ENCODE data around the gene CES3.

Gene CES3

DNA sequence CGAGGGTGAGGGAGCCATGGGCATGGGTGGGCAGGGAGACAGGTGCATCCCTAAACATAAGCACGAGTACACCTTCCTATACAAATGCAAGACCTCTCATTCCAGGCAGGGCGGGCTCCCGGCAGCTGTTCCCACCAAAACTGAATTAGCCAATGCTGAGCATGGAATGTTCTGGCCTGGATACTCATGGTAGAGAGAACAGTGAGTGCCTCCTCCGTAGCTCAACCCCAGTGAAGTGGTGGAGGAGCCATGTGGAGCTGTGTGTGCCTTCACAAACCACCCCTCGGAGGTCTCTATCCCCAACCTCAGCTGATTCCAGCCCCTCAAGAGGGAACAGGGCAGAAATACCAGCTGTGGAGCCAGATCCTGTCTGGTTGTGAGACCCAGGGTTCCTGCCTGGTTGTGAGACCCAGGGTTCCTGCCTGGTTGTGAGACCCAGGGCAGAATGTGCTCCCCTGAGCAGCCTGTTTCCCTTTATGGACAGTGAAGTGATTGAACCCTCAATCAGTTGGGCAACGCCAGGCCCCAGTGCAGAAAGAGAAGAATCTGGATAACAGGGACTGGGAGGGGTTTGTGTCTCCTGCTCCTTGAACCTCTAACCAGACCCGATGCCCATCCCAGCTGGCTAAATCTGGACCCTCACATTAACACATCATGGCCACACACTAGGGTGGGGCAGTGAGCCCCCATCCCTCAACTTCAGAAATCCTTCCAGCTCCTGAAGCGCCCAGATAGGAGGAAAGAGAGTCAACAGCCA, 40.0 kb upstream of the CES3 start:
- Histone ChIP-seq H3K4me3 (ENCODE audit: control insufficient read depth in 1 of 7, extremely low read depth in 1 of 7, insufficient read depth in 4 of 7, low read depth in 2 of 7, low read length in 6 of 7) (no peak overlapping the region), H3K27ac (ENCODE audit: insufficient read depth in 1 of 2, low read depth in 1 of 2, low read length in 2 of 2, poor library complexity in 1 of 2, severe bottlenecking in 2 of 2) (no peak overlapping the region), H3K9me3 (ENCODE audit: control extremely low read depth in 1 of 5, control insufficient read depth in 4 of 5, insufficient read depth in 2 of 5, low read depth in 1 of 5, low read length in 4 of 5) (no peaks in the 10 kb centered on the region), H3K36me3 (ENCODE audit: control insufficient read depth in 4 of 4, insufficient read depth in 4 of 4, low read length in 3 of 4) (no peaks in the 10 kb centered on the region), H3K4me1 (ENCODE audit: control extremely low read depth in 1 of 4, control insufficient read depth in 4 of 4, insufficient read depth in 4 of 4, low read length in 3 of 4) (peaks cover 0 to 12% (median 10%) of the 10 kb centered on the region in 4 experiments), H3K27me3 (replicated peaks in 2 of 5; ENCODE audit: control insufficient read depth in 4 of 5, insufficient read depth in 5 of 5, low read length in 4 of 5) (peaks cover 0 to 52% (median 33%) of the 10 kb centered on the region in 5 experiments)
- CTCF ChIA-PET: interaction anchor here (1.4 to 20.4 kb wide), 6 partner anchors 10 to 182 kb away, joined by 3 to 473 read pairs (median 5); partner anchors contain the start of genes CIAO2B and NAE1
- DNase-seq: no peak
- 89% methylated on average over 9 of the region's 9 CpGs for WGBS (ENCODE audit: insufficient coverage)
- POLR2A ChIA-PET: no interaction called here

GRCh38 chr16:66921729-66922450, 39.2 kb upstream of the CES3 start:
- 74% methylated on average over 42 of the region's 42 CpGs for WGBS (ENCODE audit: insufficient coverage)
- Histone ChIP-seq H3K4me1 (ENCODE audit: control extremely low read depth in 1 of 4, control insufficient read depth in 4 of 4, insufficient read depth in 4 of 4, low read length in 3 of 4) (peaks cover 0 to 13% (median 11%) of the 10 kb centered on the region in 4 experiments), H3K27me3 (replicated peaks in 2 of 5; ENCODE audit: control insufficient read depth in 4 of 5, insufficient read depth in 5 of 5, low read length in 4 of 5) (peaks cover 0 to 60% (median 33%) of the 10 kb centered on the region in 5 experiments), H3K36me3 (ENCODE audit: control insufficient read depth in 4 of 4, insufficient read depth in 4 of 4, low read length in 3 of 4) (no peaks in the 10 kb centered on the region), H3K27ac (ENCODE audit: insufficient read depth in 1 of 2, low read depth in 1 of 2, low read length in 2 of 2, poor library complexity in 1 of 2, severe bottlenecking in 2 of 2) (no peak overlapping the region), H3K4me3 (ENCODE audit: control insufficient read depth in 1 of 7, extremely low read depth in 1 of 7, insufficient read depth in 4 of 7, low read depth in 2 of 7, low read length in 6 of 7) (no peak overlapping the region), H3K9me3 (ENCODE audit: control extremely low read depth in 1 of 5, control insufficient read depth in 4 of 5, insufficient read depth in 2 of 5, low read depth in 1 of 5, low read length in 4 of 5) (no peaks in the 10 kb centered on the region)
- ChIA-PET CTCF (interaction anchor here (1.5 to 20.4 kb wide), 4 partner anchors 9 to 182 kb away, joined by 3 to 473 read pairs (median 6); partner anchors contain the start of gene CIAO2B), POLR2A (no interaction called here)
- DNase-seq: no peak

DNA sequence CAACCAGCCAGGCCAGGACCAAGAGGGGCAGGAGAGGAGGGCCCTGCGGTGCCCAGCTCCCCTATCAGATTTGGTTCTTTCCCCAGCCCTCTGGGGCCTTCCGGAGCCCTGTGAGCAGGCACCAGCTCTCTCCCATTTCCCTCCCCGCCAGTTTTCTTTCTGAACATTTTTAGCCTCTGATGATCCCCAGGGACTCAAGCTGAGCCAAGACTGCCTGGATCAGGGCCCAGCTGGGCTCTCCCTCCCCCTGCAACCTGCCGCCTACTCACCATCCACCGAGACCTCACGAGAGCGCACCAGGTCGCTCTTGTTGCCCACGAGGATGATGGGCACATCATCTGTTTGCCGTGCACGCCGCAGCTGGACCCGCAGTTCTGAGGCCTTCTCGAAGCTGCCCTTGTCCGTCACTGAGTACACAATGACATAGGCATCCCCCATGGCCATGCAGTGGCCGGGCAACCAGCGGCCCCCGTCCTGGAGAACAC, 37.8 kb upstream of the CES3 start:
- DNase-seq: no peak
- WGBS (ENCODE audit: insufficient coverage): 94% methylated on average over 17 of the region's 18 CpGs
- Histone ChIP-seq H3K27me3 (replicated peaks in 2 of 5; ENCODE audit: control insufficient read depth in 4 of 5, insufficient read depth in 5 of 5, low read length in 4 of 5) (peaks cover 0 to 64% (median 36%) of the 10 kb centered on the region in 5 experiments), H3K4me3 (ENCODE audit: control insufficient read depth in 1 of 7, extremely low read depth in 1 of 7, insufficient read depth in 4 of 7, low read depth in 2 of 7, low read length in 6 of 7) (no peak overlapping the region), H3K27ac (ENCODE audit: insufficient read depth in 1 of 2, low read depth in 1 of 2, low read length in 2 of 2, poor library complexity in 1 of 2, severe bottlenecking in 2 of 2) (no peak overlapping the region), H3K9me3 (ENCODE audit: control extremely low read depth in 1 of 5, control insufficient read depth in 4 of 5, insufficient read depth in 2 of 5, low read depth in 1 of 5, low read length in 4 of 5) (no peaks in the 10 kb centered on the region), H3K4me1 (ENCODE audit: control extremely low read depth in 1 of 4, control insufficient read depth in 4 of 4, insufficient read depth in 4 of 4, low read length in 3 of 4) (peaks cover 0 to 18% (median 15%) of the 10 kb centered on the region in 4 experiments), H3K36me3 (ENCODE audit: control insufficient read depth in 4 of 4, insufficient read depth in 4 of 4, low read length in 3 of 4) (no peaks in the 10 kb centered on the region)
- POLR2A ChIA-PET: no interaction called here
- CTCF ChIA-PET: interaction anchor here (20.4 kb wide), 1 partner anchor 24 kb away, joined by 473 read pairs; no protein-coding TSS in a partner anchor

GRCh38 chr16:66923866-66924265, 37.2 kb upstream of the CES3 start:
- Histone ChIP-seq H3K36me3 (ENCODE audit: control insufficient read depth in 4 of 4, insufficient read depth in 4 of 4, low read length in 3 of 4) (no peaks in the 10 kb centered on the region), H3K4me1 (ENCODE audit: control extremely low read depth in 1 of 4, control insufficient read depth in 4 of 4, insufficient read depth in 4 of 4, low read length in 3 of 4) (peaks cover 0 to 18% (median 15%) of the 10 kb centered on the region in 4 experiments), H3K9me3 (ENCODE audit: control extremely low read depth in 1 of 5, control insufficient read depth in 4 of 5, insufficient read depth in 2 of 5, low read depth in 1 of 5, low read length in 4 of 5) (no peaks in the 10 kb centered on the region), H3K4me3 (ENCODE audit: control insufficient read depth in 1 of 7, extremely low read depth in 1 of 7, insufficient read depth in 4 of 7, low read depth in 2 of 7, low read length in 6 of 7) (no peak overlapping the region), H3K27me3 (replicated peaks in 2 of 5; ENCODE audit: control insufficient read depth in 4 of 5, insufficient read depth in 5 of 5, low read length in 4 of 5) (peaks cover 0 to 64% (median 36%) of the 10 kb centered on the region in 5 experiments), H3K27ac (ENCODE audit: insufficient read depth in 1 of 2, low read depth in 1 of 2, low read length in 2 of 2, poor library complexity in 1 of 2, severe bottlenecking in 2 of 2) (no peak overlapping the region)
- POLR2A ChIA-PET: no interaction called here
- DNase-seq: no peak
- 67% methylated on average over 2 of the region's 3 CpGs for WGBS (ENCODE audit: insufficient coverage)
- CTCF ChIA-PET: interaction anchor here (20.4 kb wide), 1 partner anchor 25 kb away, joined by 473 read pairs; no protein-coding TSS in a partner anchor

DNA sequence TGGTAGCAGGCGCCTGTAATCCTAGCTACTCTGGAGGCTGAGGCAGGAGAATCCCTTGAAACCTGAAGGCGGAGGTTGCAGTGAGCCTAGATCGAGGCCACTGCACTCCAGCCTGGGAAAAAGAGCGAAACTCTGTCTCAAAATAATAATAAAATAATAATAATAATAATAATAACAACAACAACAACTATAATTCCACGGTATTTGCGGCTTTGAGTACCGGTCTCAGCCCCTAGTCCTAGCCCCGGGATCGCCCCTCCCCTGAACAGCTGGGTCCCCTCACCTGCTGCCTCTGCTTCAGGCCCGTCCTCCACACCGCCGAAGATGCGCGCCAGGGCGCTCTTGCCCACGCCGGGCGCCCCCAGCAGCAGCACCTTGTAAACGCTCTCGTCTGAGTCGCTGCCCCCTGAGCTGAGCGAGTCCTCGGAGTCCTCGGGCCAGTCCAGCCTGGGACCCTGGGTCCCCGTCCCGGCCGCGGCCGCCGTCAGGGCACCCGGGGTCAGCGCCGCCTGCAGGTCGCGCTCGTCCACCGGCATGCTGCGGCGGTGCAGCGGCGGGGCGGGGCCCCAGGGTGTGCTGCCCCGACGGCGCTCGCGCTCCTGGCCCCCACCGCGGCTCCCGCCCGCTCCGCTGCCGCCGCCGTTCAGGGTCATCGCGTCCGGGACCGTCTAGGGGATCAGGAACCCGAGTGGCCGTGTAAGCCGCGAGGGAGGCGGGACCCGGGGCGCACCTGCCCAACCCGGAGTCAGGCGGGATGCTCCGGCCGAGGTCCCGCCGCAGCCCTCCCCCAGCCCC, 36.3 kb upstream of the CES3 start:
- CTCF ChIA-PET: interaction anchor here (0.7 to 20.4 kb wide), 4 partner anchors 8 to 57 kb away, joined by 3 to 473 read pairs (median 3); no protein-coding TSS in a partner anchor
- peaks cover 0 to 64% (median 33%) of the 10 kb centered on the region in 5 experiments for H3K27me3 ChIP-seq (replicated peaks in 2 of 5; ENCODE audit: control insufficient read depth in 4 of 5, insufficient read depth in 5 of 5, low read length in 4 of 5)
- WGBS (ENCODE audit: insufficient coverage): 7% methylated on average over 65 of the region's 72 CpGs
- peaks cover 0 to 18% (median 15%) of the 10 kb centered on the region in 4 experiments for H3K4me1 ChIP-seq (ENCODE audit: control extremely low read depth in 1 of 4, control insufficient read depth in 4 of 4, insufficient read depth in 4 of 4, low read length in 3 of 4)
- DNase-seq: peak in 1 of 3 donors; percentile 39
- H3K9me3 ChIP-seq (ENCODE audit: control extremely low read depth in 1 of 5, control insufficient read depth in 4 of 5, insufficient read depth in 2 of 5, low read depth in 1 of 5, low read length in 4 of 5): no peaks in the 10 kb centered on the region
- H3K4me3 ChIP-seq (ENCODE audit: control insufficient read depth in 1 of 7, extremely low read depth in 1 of 7, insufficient read depth in 4 of 7, low read depth in 2 of 7, low read length in 6 of 7): peak overlapping the region in 4 of 7 experiments; percentile 13 to 50 (median 34)
- no peaks in the 10 kb centered on the region for H3K36me3 ChIP-seq (ENCODE audit: control insufficient read depth in 4 of 4, insufficient read depth in 4 of 4, low read length in 3 of 4)
- no peak overlapping the region for H3K27ac ChIP-seq (ENCODE audit: insufficient read depth in 1 of 2, low read depth in 1 of 2, low read length in 2 of 2, poor library complexity in 1 of 2, severe bottlenecking in 2 of 2)
- POLR2A ChIA-PET: no interaction called here

DNA sequence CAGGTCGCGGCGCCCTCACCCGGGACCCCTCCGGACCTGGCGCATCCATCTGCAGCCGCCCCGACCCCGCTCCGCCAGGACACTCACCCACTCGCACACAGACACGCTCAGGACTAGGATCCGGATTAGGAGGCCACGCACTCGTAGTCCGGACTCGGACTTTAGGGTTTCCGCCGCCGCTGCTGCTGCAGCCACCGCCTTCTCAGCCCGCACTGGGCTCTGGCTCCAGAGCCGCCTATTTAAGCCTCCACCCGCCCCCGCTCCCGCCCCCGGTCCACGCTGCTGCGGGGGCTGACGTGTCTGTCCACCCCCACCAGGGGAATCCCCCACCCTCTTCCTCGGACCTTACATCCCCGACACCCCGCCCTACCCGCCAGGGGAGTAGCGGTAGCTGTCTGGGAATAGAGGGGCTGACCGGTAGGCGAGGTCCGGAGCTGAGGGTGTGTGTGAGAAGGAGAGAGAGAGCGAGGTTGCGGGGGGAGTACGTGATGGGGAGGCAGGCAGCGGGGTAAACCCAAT, 35.7 kb upstream of the CES3 start, which contains the start of gene RRAD:
TSS of gene RRAD (minus strand) at position 214 of the 519 bp plus-strand sequence. CDS start 356 bp downstream, outside the sequence.
- ChIA-PET CTCF (interaction anchor here (0.7 to 20.4 kb wide), 7 partner anchors 8 to 519 kb away, joined by 3 to 473 read pairs (median 3); no protein-coding TSS in a partner anchor), POLR2A (no interaction called here)
- peaks cover 0 to 58% (median 31%) of the 10 kb centered on the region in 5 experiments for H3K27me3 ChIP-seq (replicated peaks in 2 of 5; ENCODE audit: control insufficient read depth in 4 of 5, insufficient read depth in 5 of 5, low read length in 4 of 5)
- WGBS (ENCODE audit: insufficient coverage): 4% methylated on average over 25 of the region's 42 CpGs
- H3K27ac ChIP-seq (ENCODE audit: insufficient read depth in 1 of 2, low read depth in 1 of 2, low read length in 2 of 2, poor library complexity in 1 of 2, severe bottlenecking in 2 of 2): no peak within 1 kb of the TSS
- no peak for DNase-seq
- H3K36me3 ChIP-seq (ENCODE audit: control insufficient read depth in 4 of 4, insufficient read depth in 4 of 4, low read length in 3 of 4): no peaks in the 10 kb centered on the region
- no peaks in the 10 kb centered on the region for H3K9me3 ChIP-seq (ENCODE audit: control extremely low read depth in 1 of 5, control insufficient read depth in 4 of 5, insufficient read depth in 2 of 5, low read depth in 1 of 5, low read length in 4 of 5)
- H3K4me3 ChIP-seq (ENCODE audit: control insufficient read depth in 1 of 7, extremely low read depth in 1 of 7, insufficient read depth in 4 of 7, low read depth in 2 of 7, low read length in 6 of 7): peak within 1 kb of the TSS in 4 of 7 experiments; percentile 13 to 50 (median 34)
- peaks cover 0 to 18% (median 15%) of the 10 kb centered on the region in 4 experiments for H3K4me1 ChIP-seq (ENCODE audit: control extremely low read depth in 1 of 4, control insufficient read depth in 4 of 4, insufficient read depth in 4 of 4, low read length in 3 of 4)
